SK-N-SH (cell line): Measurements from ENCODE around the gene SLC25A14. TPM values are rescaled to one million over a fixed set of nuclear protein-coding genes. Genes with fewer than 3 reads are reported as not detected.

Source experiments
- CTCF ChIA-PET: fragments of 300-600, 350-600 bp; formaldehyde crosslinking; extraction: SDS; loops from one replicate; lab custom pipeline; 2021; lab: Yijun Ruan, JAX
- POLR2A ChIA-PET: fragments of 350-600 bp; sonication (Branson Sonifier 250); formaldehyde crosslinking; extraction: SDS; loops from one replicate; lab custom pipeline; 2020; ENCODE audit warnings: antibody characterized with exemption, inconsistent platforms; lab: Yijun Ruan, JAX
- DNase-seq: peaks from one replicate; pipeline ENCODE4 v3.0.0; 2012
- H2AFZ ChIP-seq: fragments of 200-600 bp; sonication (generic); 2 replicates; pipeline ENCODE4 v1.8.1; 2016; ENCODE audit warnings: antibody characterized with exemption, mild to moderate bottlenecking, low read depth
- H3F3A ChIP-seq: fragments of 200-600 bp; sonication (generic); replicated peaks from 2 replicates; pipeline ENCODE3; 2016; ENCODE audit warnings: antibody characterized with exemption, mild to moderate bottlenecking; ENCODE audit not compliant: insufficient read depth
- H3K27ac ChIP-seq, 2 experiments: fragments of 200-500 bp in 1 of 2; fragments of 200-600 bp in 1 of 2; sonication (Bioruptor generic) in 1 of 2; sonication (generic), shearing (Covaris generic) in 1 of 2; 2 replicates each; pipeline versions ENCODE4 v1.5.1 to v1.6.1; 2014 to 2016; ENCODE audit warnings: low read depth in 2 of 2, inconsistent platforms in 1 of 2, low read length in 1 of 2, mild to moderate bottlenecking in 1 of 2, mixed read lengths in 1 of 2
- H3K27me3 ChIP-seq: fragments of 200-600 bp; sonication (generic), shearing (Covaris generic); 2 replicates; pipeline ENCODE4 v1.6.1; 2016; ENCODE audit warnings: mixed run types; ENCODE audit not compliant: insufficient read depth
- H3K36me3 ChIP-seq, 2 experiments: fragments of 200-500 bp in 1 of 2; fragments of 200-600 bp in 1 of 2; sonication (Bioruptor generic) in 1 of 2; sonication (generic) in 1 of 2; replicated peaks in 1 of 2; 2 replicates each; pipeline versions ENCODE3 to v1.5.1; 2014 to 2016; ENCODE audit warnings: low read length in 1 of 2, mild to moderate bottlenecking in 1 of 2; ENCODE audit not compliant: insufficient read depth in 2 of 2, control insufficient read depth in 1 of 2
- H3K4me1 ChIP-seq, 2 experiments: fragments of 200-500 bp in 1 of 2; fragments of 200-600 bp in 1 of 2; sonication (Bioruptor generic) in 1 of 2; sonication (generic), shearing (Covaris generic) in 1 of 2; 2 replicates each; pipeline versions ENCODE4 v1.5.1 to v1.6.1; 2014 to 2016; ENCODE audit warnings: low read depth in 1 of 2, low read length in 1 of 2, mixed run types in 1 of 2; ENCODE audit not compliant: insufficient read depth in 2 of 2, control insufficient read depth in 1 of 2
- H3K4me2 ChIP-seq: fragments of 200-600 bp; sonication (generic), shearing (Covaris generic); 2 replicates; pipeline ENCODE4 v1.6.1; 2017; ENCODE audit warnings: mixed run types
- H3K4me3 ChIP-seq, 2 experiments: fragments of 200-500 bp in 1 of 2; fragments of 200-600 bp in 1 of 2; sonication (Bioruptor generic) in 1 of 2; sonication (generic), shearing (Covaris generic) in 1 of 2; 2 replicates each; pipeline versions ENCODE4 v1.5.1 to v1.8.1; 2014 to 2016; ENCODE audit warnings: low read depth in 2 of 2, inconsistent platforms in 1 of 2, low read length in 1 of 2, mild to moderate bottlenecking in 1 of 2, mixed read lengths in 1 of 2, moderate library complexity in 1 of 2
- H3K79me2 ChIP-seq: fragments of 200-600 bp; sonication (generic); 2 replicates; pipeline ENCODE4 v1.8.1; 2017; ENCODE audit warnings: mild to moderate bottlenecking; ENCODE audit not compliant: insufficient read depth
- H3K9ac ChIP-seq: fragments of 200-600 bp; sonication (generic); 2 replicates; pipeline ENCODE4 v1.6.1; 2017; ENCODE audit warnings: mixed run types
- H3K9me2 ChIP-seq: fragments of 200-600 bp; sonication (generic); 2 replicates; pipeline ENCODE4 v1.6.1; 2017; ENCODE audit warnings: mixed run types
- H3K9me3 ChIP-seq: fragments of 200-600 bp; sonication (generic); 2 replicates; pipeline ENCODE4 v1.6.1; 2017; ENCODE audit warnings: mixed run types, mild to moderate bottlenecking, moderate library complexity
- H4K20me1 ChIP-seq: fragments of 200-600 bp; sonication (generic); 2 replicates; pipeline ENCODE4 v1.6.1; 2017; ENCODE audit warnings: mild to moderate bottlenecking, mixed run types; ENCODE audit not compliant: insufficient read depth
- CTCF ChIP-seq: fragments of 200-600 bp; sonication (generic); IDR thresholded peaks from 2 replicates; pipeline ENCODE4 v1.6.1; 2017; ENCODE audit warnings: antibody characterized with exemption, mild to moderate bottlenecking, moderate library complexity
- GABPA ChIP-seq: IDR thresholded peaks from 2 replicates; pipeline ENCODE4 v1.4.0; 2012; ENCODE audit warnings: low read depth, mild to moderate bottlenecking
- GATA2 ChIP-seq: sonication (generic); formaldehyde crosslinking; IDR thresholded peaks from 2 replicates; pipeline ENCODE4 v1.5.0; 2020; ENCODE audit warnings: mild to moderate bottlenecking, missing genetic modification reagents
- IRF3 ChIP-seq: fragments of 150-350 bp; IDR thresholded peaks from 2 replicates; pipeline ENCODE4 v1.6.1; 2016; ENCODE audit warnings: mild to moderate bottlenecking, low read depth, low read length
- JUND ChIP-seq: IDR thresholded peaks from 2 replicates; pipeline ENCODE4 v1.4.0; 2012
- MAX ChIP-seq: IDR thresholded peaks from 2 replicates; pipeline ENCODE4 v1.4.0; 2012; ENCODE audit warnings: low read depth
- MEF2A ChIP-seq: IDR thresholded peaks from 2 replicates; pipeline ENCODE4 v1.4.0; 2012; ENCODE audit warnings: low read depth, borderline replicate concordance
- POLR2AphosphoS5 ChIP-seq: IDR thresholded peaks from 2 replicates; pipeline ENCODE4 v1.6.1; 2012; ENCODE audit warnings: low read depth, low read length
- REST ChIP-seq: IDR thresholded peaks from 2 replicates; pipeline ENCODE4 v1.6.1; 2012; ENCODE audit warnings: mild to moderate bottlenecking, low read depth, low read length, moderate library complexity
- RXRA ChIP-seq: IDR thresholded peaks from 2 replicates; pipeline ENCODE4 v1.4.0; 2012; ENCODE audit warnings: low read depth, mild to moderate bottlenecking, borderline replicate concordance
- TAF1 ChIP-seq: IDR thresholded peaks from 2 replicates; pipeline ENCODE4 v1.6.1; 2012; ENCODE audit warnings: low read depth, mild to moderate bottlenecking, low read length, moderate library complexity, borderline replicate concordance
- TCF12 ChIP-seq: IDR thresholded peaks from 2 replicates; pipeline ENCODE4 v1.4.0; 2012
- USF1 ChIP-seq: IDR thresholded peaks from 2 replicates; pipeline ENCODE4 v1.4.0; 2012; ENCODE audit warnings: low read depth, borderline replicate concordance
- USF2 ChIP-seq: fragments of 150-350 bp; IDR thresholded peaks from 2 replicates; pipeline ENCODE4 v1.6.1; 2017; ENCODE audit warnings: antibody characterized with exemption, low read length, low read depth, borderline replicate concordance
- YY1 ChIP-seq: IDR thresholded peaks from 2 replicates; pipeline ENCODE4 v1.4.0; 2012; ENCODE audit warnings: low read depth, mild to moderate bottlenecking
- ZBTB33 ChIP-seq: IDR thresholded peaks from 2 replicates; pipeline ENCODE4 v1.4.0; 2012; ENCODE audit warnings: low read depth, borderline replicate concordance
- WGBS: methylation state at CpG from one replicate; pipeline ENCODE4 v1.1.6; 2017; ENCODE audit warnings: low lambda C conversion rate; 5-methylcytosine and 5-hydroxymethylcytosine counted together
- polyA plus RNA-seq, 3 experiments: library from polyadenylated mRNA; depleted of rRNA; stranded (reverse); fragments of >200 nt; gene quantifications; 2 replicates each; pipeline ENCODE4 v1.2.3, GENCODE V29; 2012

Gene SLC25A14
- polyA plus RNA-seq, 1 of the 3 experiments (the other 2 are of a cell fraction), result 14.0 TPM

- TF ChIP-seq POLR2AphosphoS5 (no peak), TAF1 (no peak), YY1 (no peak), CTCF (no peak), GABPA (no peak), ZBTB33 (no peak), USF2 (no peak), GATA2 (CRISPR knock-in tag) (no peak)
- TF ChIP-seq, all 33 proteins: peak for 0
These were observed 39.8 kb upstream of the SLC25A14 start (continued) for GRCh38 chrX:130300010-130300282.

GRCh38 chrX:130301405-130301804 is 38.3 kb upstream of the SLC25A14 start:
- H3K4me1 ChIP-seq, result no peaks in the 10 kb centered on the region; a peak in 1 of 4 replicates
- no peaks in the 10 kb centered on the region for H3K79me2 ChIP-seq
- ChIA-PET CTCF (no interaction called here), POLR2A (no interaction called here)
- 19% methylated on average over 1 of the region's 1 CpG for WGBS
- no peaks in the 10 kb centered on the region for H3K9me2 ChIP-seq
- DNase-seq, result no peak
- no peak overlapping the region for H2AFZ ChIP-seq
- no peak overlapping the region for H3K4me2 ChIP-seq
- no peaks in the 10 kb centered on the region for H3K9me3 ChIP-seq
- no peaks in the 10 kb centered on the region; the same call in 1 of the 2 replicates for H3K27me3 ChIP-seq
- no peak overlapping the region for H3K27ac ChIP-seq
- H3F3A ChIP-seq, result peaks cover 3% of the 10 kb centered on the region
- H4K20me1 ChIP-seq, result no peaks in the 10 kb centered on the region
- no peak overlapping the region for H3K4me3 ChIP-seq
- no peak overlapping the region for H3K9ac ChIP-seq
- no peaks in the 10 kb centered on the region for H3K36me3 ChIP-seq
- TF ChIP-seq YY1, result no peak
- no peak for TF ChIP-seq MAX
- TF ChIP-seq GABPA, result no peak
- no peak for TF ChIP-seq JUND
- TF ChIP-seq MEF2A, result no peak
- no peak for TF ChIP-seq USF2
- no peak for TF ChIP-seq REST
- no peak for TF ChIP-seq IRF3
- TF ChIP-seq USF1, result no peak
- no peak for TF ChIP-seq GATA2 (CRISPR knock-in tag)
- no peak for TF ChIP-seq CTCF
- no peak for TF ChIP-seq TAF1
- TF ChIP-seq TCF12, result no peak
- TF ChIP-seq RXRA, result no peak
